Peyer's patch (tissue), 4 donors: ENCODE results near the gene DOCK9. TPM values are rescaled to one million over a fixed set of nuclear protein-coding genes. Genes with fewer than 3 reads are reported as not detected.

Source experiments
- DNase-seq, 3 donors: peaks; one replicate each; pipeline ENCODE4 v3.0.0-alpha.2; 2017 to 2019
- H3K27ac ChIP-seq, 4 donors: fragments of 200-600 bp; sonication (generic); one replicate each; pipeline ENCODE4 v1.5.1; 2016 to 2019
- H3K27me3 ChIP-seq, 2 donors: fragments of 200-600 bp; sonication (generic); one replicate each; pipeline ENCODE4 v1.5.1; 2019
- H3K36me3 ChIP-seq, 3 donors: fragments of 200-600 bp; sonication (generic); one replicate each; pipeline ENCODE4 v1.5.1; 2016 to 2019
- H3K4me1 ChIP-seq, 4 donors: fragments of 200-600 bp; sonication (generic); one replicate each; pipeline ENCODE4 v1.5.1; 2016 to 2019
- H3K4me3 ChIP-seq, 4 donors: fragments of 200-600 bp; sonication (generic); 1 replicate in 3 of 4; 2 replicates in 1 of 4; pipeline ENCODE4 v1.5.1; 2016 to 2019; ENCODE audit warnings: mild to moderate bottlenecking in 1 of 4
- H3K9me3 ChIP-seq, 4 donors: fragments of 200-600 bp; sonication (generic); one replicate each; pipeline ENCODE4 v1.5.1; 2016 to 2019; ENCODE audit warnings: mild to moderate bottlenecking in 1 of 4
- POLR2A ChIP-seq, 2 donors: fragments of 450-650 bp; IDR thresholded peaks; one replicate each; pipeline ENCODE4 v1.5.1; 2017; ENCODE audit warnings: antibody characterized with exemption in 2 of 2, mild to moderate bottlenecking in 2 of 2, moderate library complexity in 2 of 2
- total RNA-seq, 4 donors: library from RNA; depleted of rRNA; stranded (reverse); fragments of >200 nt; gene quantifications; one replicate each; pipeline ENCODE4 v1.1.0, GENCODE V29; 2016
- TF ChIP-seq, protein P1 (sequence below), 6 experiments: fragments of 450-650 bp in 4 of 6; fragments of 200-600 bp in 2 of 6; sonication (generic) in 1 of 6; IDR thresholded peaks; one replicate each; pipeline ENCODE4 v1.5.1; 2017 to 2019; ENCODE audit warnings: antibody characterized with exemption in 6 of 6, mild to moderate bottlenecking in 3 of 6, moderate library complexity in 1 of 6

DOCK9 gene
- total RNA-seq, 4 donors from 2014 or later = 52.5 to 166 (median 54.2) TPM

DNA sequence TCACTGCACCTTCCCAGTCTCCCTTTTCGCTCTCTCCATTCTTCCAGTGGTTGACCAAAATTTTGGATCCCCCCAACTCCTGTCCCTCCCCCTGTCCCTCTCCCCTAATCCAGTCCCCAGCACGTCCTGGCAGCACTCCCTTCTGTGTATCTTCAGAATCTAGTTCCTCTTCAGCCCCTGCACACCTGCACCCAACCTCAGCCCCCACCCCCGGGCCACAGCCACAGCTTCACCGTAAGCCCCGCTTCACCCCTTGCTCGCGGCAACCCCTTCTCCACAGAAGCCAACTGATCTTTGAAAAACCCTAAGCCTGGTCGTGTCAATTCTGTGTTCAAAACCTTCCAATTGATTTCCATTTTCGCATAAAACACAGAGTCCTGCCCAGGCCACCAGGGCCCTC lies 189.9 kb downstream of the DOCK9 start:
- Histone ChIP-seq H3K36me3 (no peaks in the 10 kb centered on the region), H3K27me3 (no peaks in the 10 kb centered on the region), H3K9me3 (no peaks in the 10 kb centered on the region), H3K4me3 (no peak overlapping the region), H3K27ac (no peak overlapping the region), H3K4me1 (peaks cover 0 to 22% (median 2%) of the 10 kb centered on the region in 4 donors)
- TF ChIP-seq POLR2A (IDR thresholded peaks at IDR 0.05) = no peak
- TF ChIP-seq, protein P1, sequence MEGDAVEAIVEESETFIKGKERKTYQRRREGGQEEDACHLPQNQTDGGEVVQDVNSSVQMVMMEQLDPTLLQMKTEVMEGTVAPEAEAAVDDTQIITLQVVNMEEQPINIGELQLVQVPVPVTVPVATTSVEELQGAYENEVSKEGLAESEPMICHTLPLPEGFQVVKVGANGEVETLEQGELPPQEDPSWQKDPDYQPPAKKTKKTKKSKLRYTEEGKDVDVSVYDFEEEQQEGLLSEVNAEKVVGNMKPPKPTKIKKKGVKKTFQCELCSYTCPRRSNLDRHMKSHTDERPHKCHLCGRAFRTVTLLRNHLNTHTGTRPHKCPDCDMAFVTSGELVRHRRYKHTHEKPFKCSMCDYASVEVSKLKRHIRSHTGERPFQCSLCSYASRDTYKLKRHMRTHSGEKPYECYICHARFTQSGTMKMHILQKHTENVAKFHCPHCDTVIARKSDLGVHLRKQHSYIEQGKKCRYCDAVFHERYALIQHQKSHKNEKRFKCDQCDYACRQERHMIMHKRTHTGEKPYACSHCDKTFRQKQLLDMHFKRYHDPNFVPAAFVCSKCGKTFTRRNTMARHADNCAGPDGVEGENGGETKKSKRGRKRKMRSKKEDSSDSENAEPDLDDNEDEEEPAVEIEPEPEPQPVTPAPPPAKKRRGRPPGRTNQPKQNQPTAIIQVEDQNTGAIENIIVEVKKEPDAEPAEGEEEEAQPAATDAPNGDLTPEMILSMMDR (IDR thresholded peaks at IDR 0.05) = no peak
- no peak for DNase-seq

DNA sequence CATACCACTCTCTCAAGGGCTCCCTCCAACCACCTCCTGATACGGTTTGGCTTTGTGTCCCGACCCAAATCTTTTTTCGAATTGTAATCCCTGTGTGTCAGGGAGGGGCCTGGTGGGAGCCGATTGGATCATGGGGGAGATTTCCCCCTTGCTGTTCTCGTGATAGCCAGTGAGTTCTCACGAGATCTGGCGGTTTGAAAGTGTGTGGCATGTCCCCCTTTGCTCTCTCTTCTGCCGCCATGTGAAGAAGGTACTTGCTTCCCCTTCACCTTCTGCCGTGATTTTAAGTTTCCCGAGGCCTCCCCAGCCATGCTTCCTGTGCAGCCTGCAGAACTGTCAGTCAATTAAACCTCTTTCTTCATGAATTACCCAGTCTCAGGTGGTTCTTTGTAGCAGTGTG lies 190.7 kb downstream of the DOCK9 start:
- no peak overlapping the region for H3K4me3 ChIP-seq
- TF ChIP-seq, protein P1 (IDR thresholded peaks at IDR 0.05) = no peak
- TF ChIP-seq POLR2A (IDR thresholded peaks at IDR 0.05) = no peak
- peak in 1 of 3 donors; percentile 14 for DNase-seq
- H3K36me3 ChIP-seq = no peaks in the 10 kb centered on the region
- H3K9me3 ChIP-seq = no peaks in the 10 kb centered on the region
- peaks cover 0 to 17% (median 2%) of the 10 kb centered on the region in 4 donors for H3K4me1 ChIP-seq
- H3K27ac ChIP-seq = no peak overlapping the region
- no peaks in the 10 kb centered on the region for H3K27me3 ChIP-seq

DNA sequence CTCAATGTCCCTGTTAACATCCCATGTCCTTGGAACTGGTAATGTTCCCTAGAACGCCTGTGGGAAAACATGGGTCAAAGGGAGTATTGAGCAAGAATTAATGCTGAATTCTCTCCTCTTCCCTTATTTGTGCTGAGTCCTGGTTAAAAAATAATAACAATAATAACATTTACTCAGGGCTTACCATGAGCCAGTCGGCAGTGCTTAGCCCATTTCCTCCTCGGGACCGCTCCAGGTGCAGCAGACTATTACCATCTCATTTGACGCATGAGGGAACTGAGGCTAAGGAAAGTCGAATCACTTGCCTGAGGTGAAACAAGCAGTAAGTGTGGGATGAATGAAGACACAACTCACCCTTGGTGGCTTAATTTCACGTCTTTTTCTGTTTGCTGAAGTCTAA lies 191.8 kb downstream of the DOCK9 start:
- peak overlapping the region in 1 of 4 donors; percentile 83 for H3K27ac ChIP-seq
- H3K36me3 ChIP-seq = no peaks in the 10 kb centered on the region
- H3K27me3 ChIP-seq = no peaks in the 10 kb centered on the region
- no peak for TF ChIP-seq POLR2A (IDR thresholded peaks at IDR 0.05)
- TF ChIP-seq, protein P1 (IDR thresholded peaks at IDR 0.05) = no peak
- H3K4me1 ChIP-seq = peaks cover 0 to 17% (median 2%) of the 10 kb centered on the region in 4 donors
- no peaks in the 10 kb centered on the region for H3K9me3 ChIP-seq
- H3K4me3 ChIP-seq = no peak overlapping the region
- DNase-seq = peak in 1 of 3 donors; percentile 8

DNA sequence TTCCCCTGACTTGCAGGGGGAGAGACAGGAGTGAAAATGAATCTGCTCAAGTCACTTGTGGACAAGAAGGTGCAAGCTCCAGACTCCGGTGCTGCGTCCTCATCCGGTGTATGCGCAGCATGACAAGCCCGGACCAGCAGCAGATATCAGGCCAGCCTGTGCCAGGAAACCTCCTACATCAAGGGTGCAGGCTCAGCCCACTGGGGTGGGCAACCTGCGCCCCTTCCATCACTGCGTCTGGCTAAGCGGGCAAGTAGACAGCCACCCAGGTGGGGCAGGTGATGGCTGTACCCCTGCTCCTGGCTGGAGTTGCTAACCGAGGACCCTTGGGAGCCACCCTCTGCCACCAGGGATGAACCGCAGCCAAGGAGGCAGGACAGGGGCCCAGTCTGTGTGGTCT lies 192.5 kb downstream of the DOCK9 start:
- peak overlapping the region in 2 of 4 donors; percentile 72 to 83 for H3K27ac ChIP-seq
- no peaks in the 10 kb centered on the region for H3K9me3 ChIP-seq
- no peaks in the 10 kb centered on the region for H3K27me3 ChIP-seq
- peak in 1 of 3 donors; percentile 38 for DNase-seq
- no peaks in the 10 kb centered on the region for H3K36me3 ChIP-seq
- no peak for TF ChIP-seq POLR2A (IDR thresholded peaks at IDR 0.05)
- TF ChIP-seq, protein P1 (IDR thresholded peaks at IDR 0.05) = no peak
- peaks cover 0 to 17% (median 2%) of the 10 kb centered on the region in 4 donors for H3K4me1 ChIP-seq
- no peak overlapping the region for H3K4me3 ChIP-seq

DNA sequence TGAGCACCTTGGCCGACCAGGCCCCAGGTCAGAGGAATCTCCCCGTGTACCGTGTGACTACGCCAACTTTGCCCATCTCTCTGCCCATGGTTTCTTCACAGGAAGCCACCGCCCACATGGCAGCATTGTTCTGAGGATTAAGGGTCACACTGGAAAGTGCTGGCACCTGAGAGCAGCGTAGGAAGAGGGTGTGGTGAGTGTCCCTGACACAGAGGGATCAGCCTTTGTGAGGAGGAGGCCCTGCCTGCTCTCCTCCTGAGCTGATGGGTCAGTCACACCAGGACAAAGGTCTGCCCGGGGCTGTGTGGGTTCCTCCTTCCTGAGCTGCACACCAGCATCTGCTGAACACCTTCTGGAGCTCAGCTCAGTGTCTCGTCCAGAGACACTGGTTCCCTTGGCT lies 193.2 kb downstream of the DOCK9 start:
- Histone ChIP-seq H3K27me3 (no peaks in the 10 kb centered on the region), H3K36me3 (no peaks in the 10 kb centered on the region), H3K4me3 (no peak overlapping the region), H3K4me1 (peaks cover 0 to 17% (median 2%) of the 10 kb centered on the region in 4 donors), H3K27ac (peak overlapping the region in 2 of 4 donors; percentile 72 to 83), H3K9me3 (no peaks in the 10 kb centered on the region)
- peak in 2 of 3 donors; percentile 82 to 88 for DNase-seq
- TF ChIP-seq, protein P1 (IDR thresholded peaks at IDR 0.05) = no peak
- TF ChIP-seq POLR2A (IDR thresholded peaks at IDR 0.05) = no peak
